Stimulated activated CD4-positive, alpha-beta T cell treated with anti-CD3 and anti-CD28 coated beads, Interleukin-12 subunit alpha, Interleukin-12 subunit beta, amount 100 ng/mL, for 48 hours (primary cell): ENCODE results near the gene LGR4.

Experiments
- DNase-seq, 3 donors: peaks; one replicate each; pipeline ENCODE4 v3.0.0-alpha.2; 2020; ENCODE audit warnings: low read depth in 2 of 3, low spot score in 1 of 3

The LGR4 gene

GRCh38 chr11:27405134-27405533 lies 67.5 kb downstream of the LGR4 start:
- no peak for DNase-seq

DNA sequence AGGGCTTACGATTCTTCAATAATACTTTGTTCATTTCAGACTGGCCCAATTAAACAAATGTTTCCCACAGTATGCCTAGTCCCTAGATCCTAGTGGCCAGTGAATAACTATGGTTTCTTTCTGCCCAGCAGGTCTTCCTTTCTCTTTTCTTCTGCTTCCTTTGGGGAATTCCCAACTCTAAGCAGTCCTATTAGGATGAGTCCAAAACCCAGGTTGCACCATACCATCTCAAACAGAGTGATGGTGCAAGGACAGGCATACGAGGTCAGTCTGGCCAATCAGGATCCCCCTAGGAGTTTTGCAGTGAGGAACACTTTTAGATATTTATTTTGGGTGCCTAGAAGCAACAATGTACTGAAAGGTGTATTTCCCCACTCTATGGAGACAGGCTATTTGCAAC lies 68.2 kb downstream of the LGR4 start:
- DNase-seq = no peak

DNA sequence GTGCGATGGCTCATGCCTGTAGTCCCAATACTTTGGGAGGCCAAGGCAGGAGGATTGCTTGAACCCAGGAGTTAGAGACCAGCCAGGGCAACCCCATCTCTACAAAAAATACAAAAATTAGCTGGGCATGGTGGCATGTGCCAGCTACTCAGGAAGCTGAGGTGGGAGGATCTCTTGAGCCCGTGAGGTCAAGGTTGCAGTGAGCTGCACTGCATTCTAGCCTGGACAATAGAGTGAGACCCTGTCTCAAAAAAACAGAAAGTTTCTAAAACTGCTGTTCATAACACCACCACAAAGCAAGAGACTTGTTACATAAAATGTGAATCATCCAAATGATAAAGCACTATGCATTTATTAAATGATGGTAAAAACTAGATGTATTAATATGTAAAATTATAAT lies 69.4 kb downstream of the LGR4 start:
- no peak for DNase-seq

DNA sequence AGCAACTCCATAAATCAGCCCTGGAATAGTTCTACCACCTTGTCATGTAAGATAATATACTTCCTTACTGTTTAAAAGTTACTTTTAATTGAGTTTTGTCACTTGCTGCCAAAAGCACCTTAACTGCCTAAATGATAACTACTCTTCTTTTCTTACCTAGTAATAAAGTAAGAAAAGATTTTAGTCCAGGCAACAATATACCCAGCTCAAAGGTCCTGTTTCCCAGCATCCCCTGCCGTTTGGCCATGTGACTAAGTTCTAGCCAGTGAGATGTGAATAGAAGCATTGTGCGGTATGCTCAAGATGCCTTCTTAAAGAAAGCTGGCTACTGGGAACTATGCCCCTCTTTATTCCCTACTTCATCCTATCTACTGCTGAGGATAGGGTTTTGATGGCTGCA lies 70.1 kb downstream of the LGR4 start:
- DNase-seq = no peak

DNA sequence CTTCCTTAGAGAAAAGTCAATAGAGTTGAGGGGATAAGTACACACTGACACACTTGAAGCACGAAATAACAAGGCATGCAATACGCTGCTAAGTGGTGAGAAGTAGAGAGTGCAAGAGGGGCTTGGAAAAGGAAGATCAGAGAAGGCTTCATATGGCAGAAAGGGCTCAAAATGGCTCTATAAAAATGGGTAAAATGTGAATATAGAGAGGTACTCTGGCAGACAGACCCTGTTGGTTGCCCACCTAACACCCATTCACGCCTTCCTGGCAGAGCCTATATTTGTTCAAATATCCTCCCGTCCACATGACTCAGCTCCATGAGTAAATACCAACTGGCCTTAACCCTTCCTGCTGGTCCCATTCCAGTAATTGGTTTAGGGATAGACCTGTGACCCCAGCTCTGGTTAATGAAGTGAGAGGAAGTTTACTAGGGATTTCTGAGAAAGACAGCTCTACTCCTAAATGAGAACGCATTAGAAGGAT lies 70.7 kb downstream of the LGR4 start:
- DNase-seq = no peak

DNA sequence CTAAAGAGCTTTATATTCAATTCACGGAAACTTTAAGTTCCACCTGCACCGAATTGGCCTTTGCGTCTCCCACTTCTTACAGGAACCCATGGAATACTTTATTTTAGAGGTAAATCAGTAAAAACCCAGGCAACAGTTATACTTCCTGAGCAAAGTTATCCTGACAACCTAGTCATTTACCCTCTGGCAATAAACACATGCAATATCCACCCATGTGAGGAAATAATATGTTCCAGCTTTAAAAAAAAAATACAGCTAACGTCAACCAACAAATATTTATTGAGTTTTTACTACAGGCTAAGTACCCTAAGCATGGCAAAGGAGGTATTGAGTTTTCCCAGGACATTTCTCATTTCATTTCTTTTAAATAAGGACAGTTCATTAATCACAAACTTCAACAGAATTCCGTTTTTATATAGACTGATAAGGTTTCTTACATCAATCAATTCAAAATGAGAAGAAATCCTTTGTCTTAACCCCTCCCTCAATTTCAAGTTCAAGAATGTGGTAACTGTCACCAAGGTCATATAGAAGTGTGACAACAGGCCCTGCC lies 71.2 kb downstream of the LGR4 start:
- DNase-seq = no peak

- no peak for DNase-seq
Measured at GRCh38 chr11:27398400-27398770, 74.2 kb downstream of the LGR4 start.

- no peak for DNase-seq
Measured at GRCh38 chr11:27397624-27398399, 74.8 kb downstream of the LGR4 start.

GRCh38 chr11:27396259-27396839 lies 76.2 kb downstream of the LGR4 start:
- no peak for DNase-seq

GRCh38 chr11:27395556-27396258 lies 76.9 kb downstream of the LGR4 start:
- DNase-seq = no peak

GRCh38 chr11:27394781-27395228 lies 77.8 kb downstream of the LGR4 start:
- no peak for DNase-seq

- no peak for DNase-seq
Measured at GRCh38 chr11:27392278-27393114, 80.1 kb downstream of the LGR4 start.

- DNase-seq = no peak
Measured at GRCh38 chr11:27391331-27392015, 81.1 kb downstream of the LGR4 start.

GRCh38 chr11:27390318-27391295 lies 82.0 kb downstream of the LGR4 start:
- no peak for DNase-seq

DNA sequence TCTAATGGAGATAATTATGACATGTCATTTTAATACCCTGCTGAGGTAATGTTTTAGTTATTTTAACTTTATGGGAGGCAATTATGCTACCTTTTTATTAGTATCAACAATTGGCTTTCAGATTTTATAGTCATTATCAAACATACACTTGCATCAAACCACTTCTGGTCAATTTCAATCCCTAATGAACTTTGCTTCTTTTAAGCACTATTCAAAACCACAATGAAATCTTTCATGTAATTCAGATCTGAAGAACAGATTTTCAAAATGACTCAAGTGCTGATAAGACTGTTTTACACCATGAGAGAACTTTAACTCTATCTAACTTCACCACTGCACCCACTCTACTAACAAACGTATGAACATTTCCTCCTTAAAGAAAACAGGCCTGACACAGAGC lies 83.7 kb downstream of the LGR4 start:
- no peak for DNase-seq

- no peak for DNase-seq
Measured at GRCh38 chr11:27388001-27388400, 84.6 kb downstream of the LGR4 start.

DNA sequence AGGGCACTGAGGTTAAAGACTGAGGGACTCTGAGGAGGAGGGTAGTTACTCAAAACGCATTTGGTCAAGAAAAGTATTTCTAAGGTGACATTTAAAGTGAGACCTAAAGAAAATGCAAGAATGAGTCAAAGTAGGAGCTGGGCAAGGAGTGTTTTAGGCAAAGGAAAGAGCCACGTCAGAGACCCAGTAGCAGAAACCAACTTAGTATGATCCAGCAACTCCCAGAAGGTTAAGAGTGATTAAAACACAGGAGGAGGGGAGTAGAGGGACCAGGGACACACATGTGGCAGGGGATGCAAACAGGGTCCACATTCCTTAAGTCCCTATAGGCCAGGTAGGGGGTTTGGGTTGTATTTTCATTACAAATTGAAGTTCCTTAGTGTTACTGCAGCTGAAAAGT lies 85.2 kb downstream of the LGR4 start:
- DNase-seq = no peak

GRCh38 chr11:27386181-27386845 lies 86.3 kb downstream of the LGR4 start:
- DNase-seq = no peak

DNA sequence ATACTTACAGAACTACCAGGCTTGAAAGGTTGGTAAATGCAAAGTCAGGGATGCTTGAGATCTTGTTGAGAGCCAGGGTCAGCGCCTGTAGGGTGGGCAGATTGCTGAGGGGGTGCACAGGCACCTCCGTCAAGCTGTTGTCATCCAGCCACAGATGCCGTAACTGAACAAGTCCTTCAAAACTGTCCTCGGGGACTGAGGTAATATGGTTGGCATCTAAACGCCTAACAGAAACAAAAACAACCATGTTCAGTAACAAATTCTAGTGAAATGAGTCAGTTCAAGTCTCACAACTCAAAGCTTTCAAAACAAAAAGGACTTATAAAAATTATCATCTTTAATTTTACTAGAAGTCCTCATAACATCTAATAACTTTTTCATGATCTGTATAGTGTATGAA lies 87.3 kb downstream of the LGR4 start:
- no peak for DNase-seq
